NCI-H526 treated with DMSO at 0.1 percent for 48 hours (cell line): ENCODE data around the gene MYMX.

Experiments used
- DNase-seq: peaks from one replicate; lab custom pipeline; 2025; lab: John Stamatoyannopoulos, UW

MYMX gene

GRCh38 chr6:44232676-44233566 is 16.2 kb downstream of the MYMX start:
- no peak for DNase-seq

DNA sequence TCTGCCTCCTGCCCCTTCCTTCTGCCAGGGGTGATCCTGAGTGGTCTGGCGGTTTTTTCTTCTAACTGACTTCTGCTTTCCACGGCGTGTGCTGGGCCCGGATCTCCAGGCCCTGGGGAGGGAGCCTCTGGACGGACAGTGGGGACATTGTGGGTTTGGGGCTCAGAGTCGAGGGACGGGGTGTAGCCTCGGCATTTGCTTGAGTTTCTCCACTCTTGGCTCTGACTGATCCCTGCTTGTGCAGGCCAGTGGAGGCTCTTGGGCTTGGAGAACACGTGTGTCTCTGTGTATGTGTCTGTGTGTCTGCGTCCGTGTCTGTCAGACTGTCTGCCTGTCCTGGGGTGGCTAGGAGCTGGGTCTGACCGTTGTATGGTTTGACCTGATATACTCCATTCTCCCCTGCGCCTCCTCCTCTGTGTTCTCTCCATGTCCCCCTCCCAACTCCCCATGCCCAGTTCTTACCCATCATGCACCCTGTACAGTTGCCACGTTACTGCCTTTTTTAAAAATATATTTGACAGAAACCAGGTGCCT is 16.9 kb downstream of the MYMX start:
- no peak for DNase-seq

DNA sequence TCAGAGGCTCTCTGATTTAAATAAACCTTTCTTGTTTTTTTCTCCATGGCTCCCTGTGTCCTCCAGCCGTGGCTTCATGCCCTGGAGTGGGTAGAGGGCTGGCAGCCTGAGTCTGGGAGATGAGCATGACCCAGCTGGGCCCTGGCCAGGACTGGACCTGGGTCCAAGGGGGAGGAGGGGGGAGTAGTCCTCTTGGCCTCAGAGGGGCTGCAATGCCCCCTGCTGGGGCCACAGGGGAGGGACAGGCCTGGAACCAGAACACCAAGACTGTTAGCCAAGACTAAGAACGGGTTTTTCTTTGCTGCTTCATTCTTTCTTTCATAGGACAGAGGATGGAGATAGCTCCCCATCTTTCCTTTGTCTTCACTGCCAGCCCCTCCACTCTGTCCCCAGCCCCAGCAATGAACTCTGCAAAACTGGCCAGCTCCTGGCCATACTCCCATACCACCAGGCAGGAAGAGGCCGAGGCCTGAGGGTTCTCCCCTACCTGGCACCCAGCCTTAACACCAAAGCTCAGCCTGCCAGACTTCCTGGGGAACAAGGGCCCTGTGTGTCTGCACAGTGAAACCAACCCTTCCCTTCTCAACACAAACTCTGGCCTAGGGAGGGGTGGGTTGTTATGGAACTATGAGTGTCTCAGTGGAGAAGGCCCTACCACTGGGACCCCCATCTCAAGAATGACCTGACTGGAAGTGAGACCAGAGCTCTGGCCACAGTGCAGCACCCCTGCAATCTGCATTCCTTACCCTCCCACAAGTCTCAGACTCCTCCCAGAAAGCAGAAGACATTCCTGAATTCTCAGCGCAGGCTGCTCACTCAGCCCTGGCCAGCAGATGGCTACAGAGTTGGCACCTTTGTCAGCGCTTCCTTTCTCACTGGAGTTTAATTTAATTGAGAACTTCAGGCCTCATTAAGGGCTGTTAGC is 17.6 kb downstream of the MYMX start:
- DNase-seq: no peak

DNA sequence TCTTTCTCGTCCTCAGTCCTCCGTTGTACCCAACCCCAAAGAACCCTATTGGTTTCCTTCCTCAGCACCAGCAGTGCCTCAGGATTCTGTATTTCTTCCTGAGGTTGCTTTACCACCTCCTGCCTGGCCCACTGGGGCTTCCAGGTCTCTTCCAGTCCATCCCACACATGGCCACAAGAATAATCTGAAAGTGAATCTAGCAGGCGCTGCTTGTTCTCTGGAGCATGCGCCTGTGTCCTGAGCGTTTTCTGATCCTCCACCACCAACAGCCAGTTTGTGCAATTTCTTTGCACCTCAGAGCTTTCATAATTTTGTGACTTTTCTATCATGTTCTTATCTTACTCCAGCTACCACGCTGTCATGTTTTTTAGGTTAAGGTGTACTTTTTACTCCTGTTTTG is 18.5 kb downstream of the MYMX start:
- no peak for DNase-seq

- DNase-seq: no peak
Measured at GRCh38 chr6:44235891-44236516, 19.3 kb downstream of the MYMX start.

- peak; percentile 95 for DNase-seq
Measured at GRCh38 chr6:44237021-44237812, 20.5 kb downstream of the MYMX start.

- peak; percentile 67 for DNase-seq
Measured at GRCh38 chr6:44237813-44238433, 21.2 kb downstream of the MYMX start.

DNA sequence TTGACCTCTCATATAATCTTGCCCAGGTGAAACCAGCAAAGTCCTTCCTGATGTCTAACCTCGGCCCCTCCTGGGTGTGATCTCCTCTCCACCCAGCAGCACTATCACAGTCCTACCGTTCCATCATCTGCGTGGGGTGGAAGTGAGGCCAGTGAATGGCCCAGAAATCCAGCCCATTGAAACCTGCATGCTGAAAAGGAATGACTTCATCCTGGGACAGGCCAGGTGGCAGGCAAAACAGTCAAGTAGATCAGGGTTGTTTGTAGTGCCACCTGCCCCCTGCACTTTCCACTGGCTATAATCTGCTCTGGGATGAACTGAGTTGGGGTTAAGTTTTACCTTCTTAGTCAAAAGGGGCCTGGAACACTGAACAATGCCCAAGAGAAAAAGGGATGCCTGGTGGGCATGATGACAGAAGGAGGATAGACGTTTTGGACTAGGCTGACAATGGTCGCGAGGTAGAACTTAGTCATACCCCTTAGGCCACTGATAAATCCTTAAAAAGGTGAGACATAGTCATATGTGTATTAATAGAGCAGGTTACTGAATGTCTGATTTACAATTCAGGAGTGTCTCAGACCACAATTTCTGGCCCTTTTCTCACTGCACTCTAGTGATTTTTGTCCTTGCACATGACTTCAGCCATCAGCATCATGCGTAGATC is 22.1 kb downstream of the MYMX start:
- no peak for DNase-seq

- no peak for DNase-seq
Measured at GRCh38 chr6:44243345-44243744, 26.6 kb downstream of the MYMX start.

- DNase-seq: no peak
Measured at GRCh38 chr6:44245391-44245911, 28.7 kb downstream of the MYMX start.

- DNase-seq: peak; percentile 76
Measured at GRCh38 chr6:44245912-44246662, 29.4 kb downstream of the MYMX start.

DNA sequence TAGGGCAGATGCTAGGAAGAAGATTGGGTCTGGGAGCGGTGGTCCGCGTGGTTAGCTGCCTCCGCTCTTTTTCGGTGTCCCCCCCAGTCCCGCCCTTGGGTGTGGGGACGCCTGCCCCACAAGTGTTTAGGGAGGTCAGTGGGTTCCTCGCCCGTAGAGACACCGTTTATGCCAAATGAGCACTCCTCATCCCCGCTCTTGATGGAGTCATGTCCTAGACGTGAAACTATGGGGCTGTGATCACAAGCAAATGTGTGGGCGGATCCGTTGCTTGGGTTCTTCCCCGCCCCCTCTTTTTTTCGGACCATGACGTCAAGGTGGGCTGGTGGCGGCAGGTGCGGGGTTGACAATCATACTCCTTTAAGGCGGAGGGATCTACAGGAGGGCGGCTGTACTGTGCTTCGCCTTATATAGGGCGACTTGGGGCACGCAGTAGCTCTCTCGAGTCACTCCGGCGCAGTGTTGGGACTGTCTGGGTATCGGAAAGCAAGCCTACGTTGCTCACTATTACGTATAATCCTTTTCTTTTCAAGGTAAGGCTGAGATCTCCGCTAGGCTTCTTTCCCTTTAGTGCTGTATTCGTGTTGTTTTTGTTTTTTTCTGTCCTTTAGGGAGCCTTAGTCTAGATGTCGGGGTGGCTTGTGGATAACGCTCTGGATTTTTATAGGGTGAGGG is 30.1 kb downstream of the MYMX start, which contains the start of gene HSP90AB1:
TSS of gene HSP90AB1 (plus strand) at position 439 of the 675 bp plus-strand sequence. CDS start 1,529 bp downstream, outside the sequence.
- DNase-seq: peak; percentile 96

- no peak for DNase-seq
Measured at GRCh38 chr6:44247338-44248302, 30.9 kb downstream of the MYMX start.

GRCh38 chr6:44248579-44248978 is 31.9 kb downstream of the MYMX start:
- DNase-seq: no peak

GRCh38 chr6:44249082-44249748 is 32.5 kb downstream of the MYMX start:
- DNase-seq: no peak

- no peak for DNase-seq
Measured at GRCh38 chr6:44250067-44250717, 33.5 kb downstream of the MYMX start.
